Liver (tissue), 3 donors: ENCODE measurements around the gene CTSH.

ENCODE experiments used
- CTCF ChIP-seq: fragments of 150-350 bp; IDR thresholded peaks from 2 replicates; pipeline ENCODE4 v1.5.1; 2017; ENCODE audit warnings: improper control_type of control experiment, low read depth, low read length; ENCODE audit not compliant: missing input control
- FOXA1 ChIP-seq: IDR thresholded peaks from 2 replicates; pipeline ENCODE4 v1.6.1; 2016; ENCODE audit warnings: antibody characterized with exemption
- JUND ChIP-seq, 2 donors: IDR thresholded peaks; 2 replicates each; pipeline ENCODE4 v1.6.1; 2016; ENCODE audit warnings: antibody characterized with exemption in 2 of 2
- MAX ChIP-seq: IDR thresholded peaks from 2 replicates; pipeline ENCODE4 v1.6.1; 2016; ENCODE audit warnings: antibody characterized with exemption
- RAD21 ChIP-seq, 2 donors: IDR thresholded peaks; 2 replicates each; pipeline ENCODE4 v1.6.1; 2016; ENCODE audit warnings: antibody characterized with exemption in 2 of 2, mild to moderate bottlenecking in 2 of 2
- SP1 ChIP-seq: IDR thresholded peaks from 2 replicates; pipeline ENCODE4 v1.6.1; 2018; ENCODE audit warnings: antibody characterized with exemption, mild to moderate bottlenecking
- TAF1 ChIP-seq: conservative IDR thresholded peaks from 2 replicates; pipeline ENCODE4 v1.6.1; 2016; ENCODE audit warnings: antibody characterized with exemption, mild to moderate bottlenecking
- YY1 ChIP-seq: IDR thresholded peaks from 2 replicates; pipeline ENCODE4 v1.6.1; 2016; ENCODE audit warnings: antibody characterized with exemption, mild to moderate bottlenecking
- donor health status: healthy.
- donor health status: healthy.

DNA sequence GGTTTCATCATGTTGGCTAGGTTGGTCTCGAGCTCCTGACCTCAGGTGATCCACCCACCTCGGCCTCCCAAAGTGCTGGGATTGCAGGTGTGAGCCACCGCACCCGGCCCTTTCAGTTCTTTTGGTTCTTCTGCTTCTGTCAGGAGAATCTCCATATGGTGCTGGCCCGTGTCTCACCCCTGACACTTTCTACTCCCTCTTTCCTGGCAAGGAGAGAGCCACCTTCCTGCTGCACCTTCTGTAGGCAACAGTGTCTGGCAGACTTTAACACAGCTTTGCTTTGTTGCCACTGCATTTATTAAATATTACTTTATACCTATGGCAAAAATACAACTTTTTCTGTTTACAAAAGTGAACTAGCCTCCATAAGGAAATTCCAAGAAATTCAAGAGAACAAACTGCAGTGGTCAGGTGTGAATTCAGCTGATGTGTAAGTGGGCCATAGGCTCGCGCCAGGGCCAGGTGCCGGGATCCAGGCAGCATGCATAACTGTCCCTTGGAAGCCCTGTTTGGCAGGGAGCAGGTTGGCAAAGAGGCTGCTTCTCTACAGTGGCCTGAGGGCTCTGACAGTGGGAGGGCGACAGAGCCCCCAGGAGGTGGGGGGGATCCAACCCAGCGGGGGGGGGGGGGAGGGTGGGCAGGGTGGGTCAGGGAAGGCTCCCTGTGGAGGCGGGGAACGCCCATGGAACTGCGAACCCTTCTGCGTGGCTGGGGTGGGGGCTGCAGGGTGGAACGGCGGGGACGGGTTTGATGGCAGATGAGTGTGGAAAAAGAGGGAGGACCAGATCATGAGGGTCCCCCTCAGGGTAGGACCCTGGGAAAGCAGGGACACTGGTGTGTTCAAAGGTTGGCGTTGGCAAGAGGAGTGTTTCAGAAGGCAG lies 21.1 kb downstream of the CTSH start:
- TF ChIP-seq CTCF (no peak), YY1 (no peak), FOXA1 (no peak), RAD21 (IDR thresholded peaks at IDR 0.05) (no peak), TAF1 (no peak), MAX (no peak), JUND (IDR thresholded peaks at IDR 0.05) (no peak), SP1 (no peak)
